Activated CD4-positive, alpha-beta T cell treated with anti-CD3 and anti-CD28 coated beads, Interleukin-2, amount 50 U/mL, for 16 hours (primary cell): ENCODE measurements around the gene TBC1D22A.

Source experiments
- DNase-seq: peaks from one replicate; pipeline ENCODE4 v3.0.0-alpha.2; 2020

The TBC1D22A gene

DNA sequence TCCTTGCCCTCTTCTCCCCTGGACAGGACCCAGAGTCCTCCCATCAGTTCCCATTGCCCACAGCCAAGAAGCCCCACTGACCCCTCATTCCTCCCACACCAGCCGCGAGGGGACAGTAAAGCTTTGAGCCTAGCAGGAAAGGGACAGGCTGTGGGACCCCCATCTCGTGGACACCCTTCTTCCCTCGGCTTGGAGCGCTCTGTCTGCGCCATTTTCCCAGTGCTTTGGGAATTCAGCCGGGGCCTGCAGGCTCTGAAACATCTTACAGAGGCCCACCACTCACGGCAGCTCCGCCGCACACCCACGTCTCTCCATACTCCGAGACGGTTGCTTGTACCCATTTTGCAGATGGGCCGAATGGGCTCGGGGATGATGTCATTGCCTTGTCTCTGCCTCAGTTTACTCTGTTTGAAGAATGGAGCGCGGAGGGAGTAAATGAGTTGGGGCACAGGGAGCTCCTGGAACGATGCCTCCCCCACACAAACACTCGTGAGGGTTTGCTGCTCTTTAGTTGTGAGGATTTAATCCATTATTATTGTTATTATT lies 447.7 kb downstream of the TBC1D22A start:
- DNase-seq = no peak

DNA sequence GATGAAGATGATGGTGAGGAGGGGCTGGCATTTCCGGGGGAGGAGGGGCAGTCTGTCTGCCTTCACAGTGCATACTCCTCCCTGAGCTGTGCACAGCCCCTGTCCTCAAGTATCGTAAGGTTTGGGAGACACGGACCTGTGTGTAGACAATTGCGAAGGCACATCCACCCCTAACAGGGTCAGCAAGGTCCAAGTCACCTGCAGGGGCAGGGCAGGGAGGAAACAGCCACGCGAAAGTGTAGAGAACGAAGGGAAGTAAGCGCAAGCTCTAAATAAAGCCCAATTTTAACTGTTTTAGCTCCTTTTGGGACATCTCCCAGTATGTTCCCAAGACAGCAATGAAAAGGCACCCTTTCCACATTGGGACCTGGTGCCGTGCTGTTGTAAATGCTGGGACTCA lies 448.2 kb downstream of the TBC1D22A start:
- no peak for DNase-seq

- peak; percentile 58 for DNase-seq
These were observed 451.3 kb downstream of the TBC1D22A start for GRCh38 chr22:47213571-47214230.

DNA sequence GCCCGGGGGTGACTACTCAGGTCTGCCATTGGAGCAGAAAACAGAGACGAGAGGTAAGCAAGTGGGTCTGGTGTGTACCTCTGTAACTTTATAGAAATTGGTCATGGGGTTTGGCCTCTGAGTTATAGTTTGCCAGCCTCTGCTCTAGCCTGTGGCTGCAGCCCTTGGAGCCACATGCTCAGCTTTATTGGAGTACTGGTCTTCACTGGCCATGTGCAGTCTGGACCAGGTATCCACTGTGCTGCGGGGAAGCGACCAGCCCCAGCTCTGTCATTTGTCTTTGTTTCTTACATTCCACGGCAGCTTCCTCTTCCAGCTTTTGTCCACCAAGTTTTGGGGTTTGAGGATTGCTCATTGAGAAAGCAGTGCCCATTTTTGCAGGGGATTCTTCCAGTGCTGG lies 453.4 kb downstream of the TBC1D22A start:
- no peak for DNase-seq

DNA sequence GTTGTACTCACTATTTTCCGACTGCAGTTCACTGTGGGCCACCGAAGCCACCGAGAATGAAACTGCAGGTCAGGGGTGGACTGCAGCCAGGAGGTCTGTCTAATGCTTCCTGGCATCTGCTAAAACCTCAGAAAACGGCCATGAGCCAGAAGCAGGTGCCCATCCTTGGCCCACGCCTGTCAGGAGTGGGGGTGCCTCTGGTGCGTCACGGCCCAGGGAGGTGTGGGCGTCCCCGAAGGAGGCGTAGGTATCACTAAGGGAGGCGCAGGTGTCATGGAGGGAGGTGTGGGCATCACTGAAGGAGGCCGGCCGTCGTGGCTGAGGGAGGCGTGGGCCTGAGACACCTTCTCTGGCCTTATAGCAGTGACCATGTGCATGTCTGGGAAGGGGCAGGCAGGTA lies 456.2 kb downstream of the TBC1D22A start:
- DNase-seq = no peak

DNA sequence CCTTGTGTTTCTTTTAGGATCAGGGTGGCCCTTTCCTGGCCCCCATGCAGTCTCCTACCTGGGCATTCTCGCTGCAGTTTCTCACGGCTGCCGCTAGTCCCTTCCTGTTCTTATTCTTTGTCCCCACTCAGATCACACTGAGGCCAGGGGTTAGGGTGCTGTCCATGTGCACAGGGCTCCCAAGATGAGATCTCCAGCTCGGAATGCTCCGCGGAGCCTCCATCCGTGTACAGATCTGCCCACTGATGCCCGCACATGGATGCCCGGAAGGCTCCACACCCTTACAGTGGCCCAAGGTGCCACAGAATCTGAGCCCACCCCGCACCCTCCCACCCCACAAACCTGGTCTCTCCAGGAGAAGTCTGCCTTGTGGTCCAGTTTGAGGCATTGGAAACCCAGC lies 457.3 kb downstream of the TBC1D22A start:
- DNase-seq = no peak

GRCh38 chr22:47220752-47221151 lies 458.3 kb downstream of the TBC1D22A start:
- DNase-seq = no peak

DNA sequence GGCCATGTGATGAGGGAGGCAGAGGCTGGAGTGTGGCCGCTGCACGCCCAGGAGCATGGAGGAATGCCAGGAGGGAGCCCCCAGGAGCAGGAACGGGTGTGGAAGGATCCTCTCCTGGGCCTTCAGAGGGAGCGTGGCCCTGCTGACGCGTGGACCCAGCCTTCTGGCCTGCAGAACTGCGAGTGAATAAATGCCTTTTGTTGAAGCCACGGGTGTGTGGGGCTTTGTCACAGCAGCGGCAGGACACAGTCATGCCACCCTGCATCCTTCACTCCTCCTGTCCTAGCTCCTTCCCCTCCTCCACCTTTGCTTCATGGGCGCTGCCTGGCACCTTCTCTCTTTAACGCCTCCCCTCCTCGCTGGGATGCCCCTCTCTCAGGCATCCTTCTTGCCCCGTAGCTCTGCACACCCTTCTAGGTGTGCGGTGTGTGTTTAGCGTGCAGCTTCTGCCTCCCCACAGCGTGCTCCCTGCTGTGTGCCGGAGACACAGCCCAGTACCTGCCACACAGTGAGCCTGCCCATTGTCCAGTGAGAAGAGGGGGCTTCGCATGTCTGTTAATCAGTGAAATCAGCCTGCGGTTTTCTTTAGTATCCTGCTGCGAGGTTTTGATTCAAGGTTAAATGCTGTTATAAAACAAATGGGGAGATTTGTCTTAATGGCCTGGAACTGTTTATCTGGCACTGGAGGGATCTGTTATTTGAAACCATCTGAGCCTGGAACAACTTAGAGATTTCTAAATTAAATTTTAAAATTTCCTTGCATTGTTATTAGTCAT lies 459.6 kb downstream of the TBC1D22A start:
- no peak for DNase-seq
